ENCODE results near the gene UBE4B.

Gene UBE4B

DNA sequence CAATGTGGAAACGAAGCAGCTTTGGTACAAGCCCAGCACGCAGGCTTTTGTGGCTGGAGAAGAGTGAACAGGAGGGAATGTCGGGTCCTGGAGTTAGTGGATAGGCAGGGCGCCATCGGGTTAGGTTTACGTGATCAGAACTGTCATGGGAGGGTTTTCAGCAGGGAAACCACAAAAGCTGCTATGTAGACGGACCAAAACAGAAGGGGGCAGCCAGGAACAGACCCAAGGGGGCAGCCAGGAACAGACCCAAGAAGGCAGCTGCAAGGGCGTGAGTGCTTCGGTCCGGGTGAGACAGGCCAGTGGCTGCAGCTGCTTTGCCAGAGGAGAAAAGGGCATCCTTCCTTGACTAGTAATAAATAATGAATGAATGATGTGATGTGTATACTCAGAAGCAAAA lies 100.1 kb downstream of the UBE4B start:
- Mint-ChIP-seq H3K9me3 (no peaks in the 10 kb centered on the region), H3K4me3 (no peak overlapping the region), H3K4me1 (no peaks in the 10 kb centered on the region), H3K27me3 (no peaks in the 10 kb centered on the region), H3K27ac (no peak overlapping the region), H3K36me3 (peaks cover 27% of the 10 kb centered on the region)
- CTCF ChIA-PET = no interaction called here
- DNase-seq = no peak

DNA sequence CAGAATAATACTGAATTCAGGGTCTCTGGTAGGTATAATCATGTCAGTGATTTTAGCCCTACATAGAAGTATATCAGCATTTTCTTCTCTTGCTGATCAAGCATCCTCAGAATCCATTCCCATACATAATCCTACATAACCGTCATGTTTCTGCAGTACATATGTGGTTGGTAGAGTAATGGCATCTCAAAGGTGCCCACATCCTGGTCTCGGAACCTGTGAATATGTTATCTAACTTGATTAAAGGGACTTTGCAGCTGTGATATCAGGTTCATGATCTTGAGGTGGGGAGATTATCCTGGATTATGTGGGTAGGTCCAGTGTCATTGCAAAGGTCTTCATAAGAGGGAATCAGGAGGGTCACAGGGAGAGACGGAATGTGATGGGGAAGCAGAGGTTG lies 108.2 kb downstream of the UBE4B start:
- no peak for DNase-seq
- H3K4me3 Mint-ChIP-seq = no peak overlapping the region
- H3K27ac Mint-ChIP-seq = no peak overlapping the region
- H3K4me1 Mint-ChIP-seq = no peaks in the 10 kb centered on the region
- peaks cover 17% of the 10 kb centered on the region for H3K36me3 Mint-ChIP-seq
- CTCF ChIA-PET = interaction anchor here (0.8 kb wide), 1 partner anchor 12 kb away, joined by 3 read pairs; no protein-coding TSS in a partner anchor
- H3K27me3 Mint-ChIP-seq = no peaks in the 10 kb centered on the region
- H3K9me3 Mint-ChIP-seq = no peaks in the 10 kb centered on the region

DNA sequence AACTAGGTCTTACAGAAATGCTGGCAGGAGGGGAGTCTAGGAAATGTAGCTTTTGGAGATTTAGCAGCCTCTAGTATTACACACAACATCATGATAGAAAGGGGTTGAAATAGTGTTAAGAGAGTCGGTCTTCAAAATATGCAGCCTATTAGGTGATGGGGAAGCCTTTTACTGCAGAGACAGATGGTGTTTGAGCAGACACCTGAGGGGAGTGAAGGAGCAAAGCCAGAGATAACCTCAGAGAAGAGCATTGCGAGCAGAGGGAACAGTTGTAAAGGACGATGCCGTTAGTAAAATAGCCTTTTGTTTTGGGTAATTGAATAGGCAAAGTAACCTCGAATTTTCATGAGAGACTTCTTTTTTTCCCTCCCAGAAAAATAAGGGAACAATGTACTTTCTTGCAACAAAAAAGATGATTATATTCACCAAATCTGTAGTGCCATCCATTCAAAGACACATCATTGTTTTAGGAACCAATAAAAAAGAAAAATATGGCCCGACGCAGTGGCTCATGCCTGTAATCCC lies 111.3 kb downstream of the UBE4B start:
- no peaks in the 10 kb centered on the region for H3K9me3 Mint-ChIP-seq
- H3K4me3 Mint-ChIP-seq = no peak overlapping the region
- no peak overlapping the region for H3K27ac Mint-ChIP-seq
- DNase-seq = no peak
- no peaks in the 10 kb centered on the region for H3K27me3 Mint-ChIP-seq
- no peaks in the 10 kb centered on the region for H3K4me1 Mint-ChIP-seq
- CTCF ChIA-PET = no interaction called here
- H3K36me3 Mint-ChIP-seq = peaks cover 14% of the 10 kb centered on the region

DNA sequence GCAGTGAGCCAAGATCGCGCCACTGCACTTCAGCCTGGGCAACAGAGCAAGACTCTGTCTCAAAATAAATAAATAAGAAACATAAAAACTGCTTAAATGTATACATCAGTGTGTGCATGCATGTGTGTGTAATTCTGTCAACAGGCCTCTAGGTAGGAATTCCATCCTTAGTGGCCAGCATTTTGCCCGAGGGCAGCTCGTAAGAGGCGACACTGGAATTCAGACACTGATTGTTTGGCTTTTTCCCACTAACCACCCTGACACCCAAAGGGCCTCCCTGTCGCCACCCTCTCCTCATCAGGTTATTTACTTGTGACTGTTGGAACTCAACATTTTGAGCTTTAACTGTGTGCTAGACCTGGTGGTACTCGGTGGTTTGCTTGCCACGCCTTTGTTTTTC lies 113.6 kb downstream of the UBE4B start:
- Mint-ChIP-seq H3K27me3 (no peaks in the 10 kb centered on the region), H3K36me3 (peaks cover 13% of the 10 kb centered on the region), H3K4me3 (no peak overlapping the region), H3K4me1 (no peaks in the 10 kb centered on the region), H3K27ac (no peak overlapping the region), H3K9me3 (no peaks in the 10 kb centered on the region)
- DNase-seq = no peak
- CTCF ChIA-PET = interaction anchor here (0.9 kb wide), 1 partner anchor 71 kb away, joined by 4 read pairs; no protein-coding TSS in a partner anchor

DNA sequence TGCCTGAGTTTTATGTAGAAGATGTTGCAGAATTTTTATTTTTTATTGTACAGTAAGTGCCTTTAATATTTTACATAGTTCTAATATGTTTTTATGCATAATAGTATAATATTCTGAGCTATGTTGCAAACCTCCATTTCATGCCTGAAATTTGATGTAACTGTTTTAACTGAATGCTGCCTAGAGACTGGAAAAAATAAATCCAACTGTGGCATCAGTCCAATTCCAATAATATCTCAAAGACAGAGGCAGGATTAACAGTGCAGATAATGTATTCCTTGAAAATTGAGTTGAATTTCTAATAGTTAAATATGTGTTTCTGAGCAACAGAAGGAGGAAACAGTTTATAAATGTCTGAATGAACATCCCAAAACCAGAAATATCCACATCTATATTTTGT lies 116.5 kb downstream of the UBE4B start:
- no peak for DNase-seq

DNA sequence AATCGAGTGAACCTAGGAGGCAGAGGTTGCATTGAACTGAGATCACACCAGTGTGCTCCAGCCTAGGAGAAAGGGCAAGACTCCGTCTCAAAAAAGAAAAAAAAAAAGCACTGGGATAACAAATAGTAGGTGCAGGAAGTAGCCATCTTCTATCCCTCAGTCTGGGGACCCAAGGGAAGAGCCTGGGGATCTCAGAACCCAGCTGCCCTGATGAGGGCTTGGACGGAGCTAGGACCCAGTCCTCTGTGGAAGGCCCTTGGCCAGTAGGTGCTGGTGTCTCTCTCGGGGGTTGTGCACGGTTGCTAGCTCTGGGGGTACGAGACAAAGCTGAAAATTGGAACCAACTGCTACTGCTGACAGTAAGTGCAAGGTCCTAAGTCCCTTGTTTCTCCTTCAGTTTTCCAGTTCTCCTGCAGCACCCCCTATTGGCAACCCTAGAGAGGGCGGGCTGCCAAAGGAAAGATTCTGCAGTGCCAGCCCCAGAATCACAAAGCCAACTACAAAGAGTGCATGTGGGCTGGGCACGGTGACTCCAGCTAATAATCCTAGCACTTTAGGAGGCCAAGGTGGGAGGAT lies 120.0 kb downstream of the UBE4B start:
- Mint-ChIP-seq H3K9me3 (no peaks in the 10 kb centered on the region), H3K4me1 (no peaks in the 10 kb centered on the region), H3K27me3 (no peaks in the 10 kb centered on the region), H3K27ac (no peak overlapping the region), H3K36me3 (peaks cover 6% of the 10 kb centered on the region), H3K4me3 (no peak overlapping the region)
- peak; percentile 59 for DNase-seq
- CTCF ChIA-PET = interaction anchor here (0.7 to 2.0 kb wide), 4 partner anchors 11 to 240 kb away, joined by 3 to 14 read pairs (median 4); no protein-coding TSS in a partner anchor

More for the DNA sequence above, 116.5 kb downstream of the UBE4B start:
- H3K27me3 Mint-ChIP-seq = no peaks in the 10 kb centered on the region
- H3K27ac Mint-ChIP-seq = no peak overlapping the region
- no peaks in the 10 kb centered on the region for H3K4me1 Mint-ChIP-seq
- CTCF ChIA-PET = no interaction called here
- H3K9me3 Mint-ChIP-seq = no peaks in the 10 kb centered on the region
- peaks cover 10% of the 10 kb centered on the region for H3K36me3 Mint-ChIP-seq
- H3K4me3 Mint-ChIP-seq = no peak overlapping the region

DNA sequence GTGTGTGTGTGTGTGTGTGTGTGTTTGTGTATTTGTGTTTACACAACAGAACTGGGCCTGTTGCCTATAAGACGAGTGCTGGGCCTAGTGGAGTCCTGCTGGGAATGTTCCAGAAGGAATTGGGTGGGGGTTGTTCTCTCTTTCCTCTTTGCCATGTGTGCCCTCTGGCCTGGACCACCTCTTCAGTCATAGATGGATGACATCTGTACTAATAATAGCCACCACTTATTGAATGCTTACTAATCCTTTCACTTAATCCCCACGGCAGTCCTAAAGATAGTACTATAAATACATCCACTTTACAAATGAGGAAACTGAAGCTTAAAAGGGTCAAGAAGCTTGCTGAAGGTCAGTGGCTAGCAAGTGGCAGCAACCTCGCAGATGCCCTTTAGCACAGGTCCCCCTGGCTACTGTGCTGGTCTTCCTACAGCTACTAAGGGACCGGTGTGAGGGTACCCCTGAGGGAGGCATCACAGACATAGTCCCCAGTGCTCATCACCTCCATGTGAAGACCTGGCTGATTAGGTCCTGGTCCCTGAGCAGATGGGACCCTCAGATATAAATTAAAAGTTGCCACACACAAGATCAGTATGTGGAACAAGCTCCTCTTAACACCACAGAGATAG lies 122.4 kb downstream of the UBE4B start:
- CTCF ChIA-PET = interaction anchor here (1.2 to 1.4 kb wide), 2 partner anchors 205 to 277 kb away, joined by 3 to 5 read pairs; no protein-coding TSS in a partner anchor
- no peak overlapping the region for H3K27ac Mint-ChIP-seq
- H3K4me3 Mint-ChIP-seq = no peak overlapping the region
- H3K36me3 Mint-ChIP-seq = peaks cover 8% of the 10 kb centered on the region
- H3K4me1 Mint-ChIP-seq = no peaks in the 10 kb centered on the region
- H3K9me3 Mint-ChIP-seq = no peaks in the 10 kb centered on the region
- DNase-seq = no peak
- no peaks in the 10 kb centered on the region for H3K27me3 Mint-ChIP-seq

DNA sequence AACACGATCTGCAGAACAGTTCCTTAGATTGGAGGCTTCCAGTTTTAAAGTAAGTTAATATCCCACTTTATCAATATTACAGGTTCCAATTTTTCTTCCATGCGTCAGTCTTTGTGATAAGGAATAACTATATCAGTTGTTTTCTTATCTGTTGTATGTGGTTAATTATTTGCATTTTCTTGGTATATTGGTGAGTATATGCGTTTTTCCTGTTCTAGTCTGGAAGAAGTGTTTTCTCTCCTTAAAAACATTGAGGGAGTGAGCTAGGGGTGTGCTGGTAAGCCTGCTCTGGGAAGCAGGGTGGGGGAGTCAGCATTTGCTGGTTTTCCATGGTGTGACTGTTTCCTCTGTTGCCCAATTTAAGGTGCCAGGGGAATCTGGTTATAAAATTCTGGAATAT lies 127.4 kb downstream of the UBE4B start:
- CTCF ChIA-PET = no interaction called here

DNA sequence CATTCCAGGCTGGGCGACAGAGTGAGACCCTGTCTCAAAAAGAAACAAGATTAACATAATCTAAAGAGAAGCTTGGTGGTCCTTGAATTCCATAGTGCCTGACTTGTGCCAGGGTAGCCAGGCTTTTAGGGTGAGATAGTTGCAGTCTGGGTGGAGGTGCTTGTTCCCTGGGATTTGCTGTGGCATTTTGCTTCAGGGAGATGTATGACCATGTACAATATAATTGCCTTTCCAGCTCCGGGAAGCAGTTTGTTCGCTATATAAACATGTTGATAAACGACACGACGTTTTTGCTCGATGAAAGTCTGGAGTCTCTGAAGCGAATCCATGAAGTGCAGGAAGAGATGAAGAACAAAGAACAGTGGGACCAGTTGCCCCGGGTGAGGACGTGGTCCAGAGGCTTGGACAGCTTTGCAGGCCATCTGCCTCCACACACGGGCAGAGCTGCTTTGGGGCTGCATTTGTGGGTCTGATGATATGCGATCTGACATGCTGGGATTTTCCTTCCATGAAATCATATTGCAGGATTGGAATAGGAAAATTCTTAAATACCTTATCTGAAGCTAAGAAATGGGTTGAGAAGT lies 128.2 kb downstream of the UBE4B start:
- CTCF ChIA-PET = no interaction called here
- no peaks in the 10 kb centered on the region for H3K9me3 Mint-ChIP-seq
- no peak overlapping the region for H3K27ac Mint-ChIP-seq
- no peaks in the 10 kb centered on the region for H3K4me1 Mint-ChIP-seq
- H3K4me3 Mint-ChIP-seq = no peak overlapping the region
- no peaks in the 10 kb centered on the region for H3K27me3 Mint-ChIP-seq
- peaks cover 21% of the 10 kb centered on the region for H3K36me3 Mint-ChIP-seq
- no peak for DNase-seq

More for the DNA sequence above, 127.4 kb downstream of the UBE4B start:
- no peak overlapping the region for H3K27ac Mint-ChIP-seq
- no peak overlapping the region for H3K4me3 Mint-ChIP-seq
- no peaks in the 10 kb centered on the region for H3K4me1 Mint-ChIP-seq
- no peak for DNase-seq
- H3K9me3 Mint-ChIP-seq = no peaks in the 10 kb centered on the region
- no peaks in the 10 kb centered on the region for H3K27me3 Mint-ChIP-seq
- H3K36me3 Mint-ChIP-seq = peaks cover 15% of the 10 kb centered on the region

DNA sequence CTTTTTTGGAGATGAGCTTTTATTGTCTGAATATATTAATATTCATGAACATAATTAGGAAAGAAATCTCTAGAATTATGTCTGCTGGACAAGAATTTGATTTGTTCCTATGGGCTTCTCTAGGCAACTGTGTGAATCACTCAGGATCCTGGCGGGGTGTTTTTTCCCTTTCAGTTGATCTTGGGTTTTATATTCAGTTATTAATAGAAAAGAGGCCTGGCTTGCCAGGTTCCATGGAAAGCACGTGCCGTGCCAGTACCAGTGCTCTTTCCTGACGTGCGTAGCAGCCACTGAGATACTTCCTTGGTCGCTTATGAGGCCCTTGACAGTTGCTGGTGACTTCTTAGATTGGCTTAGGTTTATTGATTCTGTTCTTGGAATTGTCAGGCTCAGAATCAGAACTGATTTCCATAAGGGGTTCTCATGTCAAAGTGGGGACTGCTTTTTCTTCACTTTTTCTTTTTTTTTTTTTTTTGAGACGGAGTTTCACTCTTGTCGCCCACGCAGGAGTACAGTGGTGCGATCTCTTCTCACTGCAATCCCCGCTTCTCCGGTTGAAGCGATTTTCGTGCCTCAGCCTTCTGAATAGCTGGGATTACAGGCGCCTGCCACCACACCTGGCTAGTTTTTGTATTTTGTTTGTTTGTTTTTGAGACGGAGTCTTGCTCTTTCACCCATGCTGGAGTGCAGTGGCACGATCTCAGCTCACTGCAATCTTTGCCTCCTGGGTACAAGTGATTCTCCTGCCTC lies 129.0 kb downstream of the UBE4B start:
- no peak overlapping the region for H3K4me3 Mint-ChIP-seq
- DNase-seq = no peak
- no peaks in the 10 kb centered on the region for H3K9me3 Mint-ChIP-seq
- H3K4me1 Mint-ChIP-seq = no peaks in the 10 kb centered on the region
- H3K27me3 Mint-ChIP-seq = no peaks in the 10 kb centered on the region
- peaks cover 24% of the 10 kb centered on the region for H3K36me3 Mint-ChIP-seq
- CTCF ChIA-PET = no interaction called here
- H3K27ac Mint-ChIP-seq = no peak overlapping the region

DNA sequence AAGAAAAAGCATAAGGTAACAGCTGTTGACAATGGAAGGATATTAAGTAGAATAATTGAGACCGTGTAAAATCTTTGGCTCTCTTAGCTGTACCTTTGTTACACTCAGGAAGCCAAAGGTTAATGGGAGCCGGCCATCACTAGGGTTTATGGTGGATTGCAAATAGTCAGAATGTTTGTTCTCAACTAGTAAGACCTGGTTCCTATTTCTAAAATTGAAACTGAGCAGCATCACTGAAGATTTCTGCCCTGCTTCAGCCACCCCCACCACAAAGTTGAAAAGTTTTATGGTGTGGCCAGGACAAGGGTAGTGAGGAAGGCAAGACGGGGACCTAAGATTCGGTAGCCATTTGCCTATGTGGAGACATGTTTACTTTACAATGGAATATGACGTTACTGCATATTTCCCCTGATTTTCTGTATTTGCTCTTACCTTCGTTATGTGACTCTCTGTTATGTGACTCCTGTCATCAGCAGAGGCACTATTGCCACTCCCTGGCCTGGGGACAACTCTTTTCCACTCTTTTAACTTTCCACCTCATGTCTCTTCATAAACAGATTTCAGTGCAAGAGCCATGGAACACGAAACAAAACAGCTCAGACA lies 136.3 kb downstream of the UBE4B start:
- no peak overlapping the region for H3K4me3 Mint-ChIP-seq
- CTCF ChIA-PET = interaction anchor here (1.3 to 1.5 kb wide), 2 partner anchors 40 to 219 kb away, joined by 3 to 4 read pairs; no protein-coding TSS in a partner anchor
- no peak for DNase-seq
- H3K36me3 Mint-ChIP-seq = peaks cover 60% of the 10 kb centered on the region
- peaks cover 54% of the 10 kb centered on the region for H3K4me1 Mint-ChIP-seq
- H3K27ac Mint-ChIP-seq = peak overlapping the region; percentile 96
- no peaks in the 10 kb centered on the region for H3K9me3 Mint-ChIP-seq
- H3K27me3 Mint-ChIP-seq = no peaks in the 10 kb centered on the region

DNA sequence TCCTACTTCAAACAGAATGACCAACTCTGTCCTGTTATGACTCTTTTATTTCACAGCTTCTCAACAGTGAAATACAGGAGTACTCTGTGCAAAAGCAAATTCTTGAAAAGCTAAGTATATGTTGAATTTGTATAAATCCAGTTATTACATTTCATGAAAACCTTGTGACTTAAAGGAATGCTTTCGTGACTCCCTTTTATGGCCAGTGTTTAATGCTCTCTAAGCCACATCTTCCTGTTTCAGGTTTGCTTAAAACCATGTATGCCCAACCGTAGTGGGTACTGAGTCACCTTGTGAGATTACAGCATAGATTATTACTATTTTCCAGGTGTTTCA lies 137.4 kb downstream of the UBE4B start:
- no peaks in the 10 kb centered on the region for H3K9me3 Mint-ChIP-seq
- peak overlapping the region; percentile 96 for H3K27ac Mint-ChIP-seq
- peak; percentile 30 for DNase-seq
- H3K27me3 Mint-ChIP-seq = no peaks in the 10 kb centered on the region
- peaks cover 58% of the 10 kb centered on the region for H3K36me3 Mint-ChIP-seq
- H3K4me3 Mint-ChIP-seq = peak overlapping the region; percentile 61
- peaks cover 60% of the 10 kb centered on the region for H3K4me1 Mint-ChIP-seq
- CTCF ChIA-PET = interaction anchor here (0.6 to 1.3 kb wide), 4 partner anchors 22 to 220 kb away, joined by 3 to 4 read pairs (median 3); partner anchors contain the start of gene KIF1B

DNA sequence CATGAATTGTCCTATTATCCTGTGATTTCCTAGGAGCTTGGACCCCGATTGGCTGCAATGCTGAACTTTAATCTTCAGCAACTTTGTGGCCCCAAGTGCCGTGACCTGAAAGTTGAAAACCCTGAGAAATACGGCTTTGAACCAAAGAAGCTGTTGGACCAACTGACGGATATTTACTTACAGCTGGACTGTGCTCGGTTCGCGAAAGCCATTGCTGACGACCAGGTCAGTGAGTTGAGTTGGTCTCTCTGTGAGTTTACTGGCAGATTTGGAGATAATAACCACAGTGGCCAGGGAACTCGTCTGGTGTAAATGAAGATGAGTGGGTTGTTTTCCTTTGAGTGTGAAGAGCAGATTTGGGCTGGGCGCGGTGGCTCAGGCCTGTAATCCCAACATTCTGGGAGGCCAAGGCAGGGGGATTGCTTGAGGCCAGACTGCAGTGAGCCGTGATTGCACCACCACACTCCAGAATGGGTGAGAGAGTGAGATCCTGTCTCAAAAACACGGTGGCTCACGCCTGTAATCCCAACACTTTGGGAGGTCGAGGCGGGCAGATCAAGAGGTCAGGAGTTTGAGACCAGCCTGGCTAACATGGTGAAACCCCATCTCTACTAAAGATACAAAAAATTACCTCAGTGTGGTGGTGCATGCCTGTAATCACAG lies 138.5 kb downstream of the UBE4B start:
- CTCF ChIA-PET = interaction anchor here (0.9 kb wide), 1 partner anchor 39 kb away, joined by 3 read pairs; the partner anchor contains the start of gene KIF1B
- Mint-ChIP-seq H3K36me3 (peaks cover 55% of the 10 kb centered on the region), H3K4me3 (peak overlapping the region; percentile 16)

More for the DNA sequence above, 138.5 kb downstream of the UBE4B start:
- Mint-ChIP-seq H3K27ac (peak overlapping the region; percentile 83), H3K9me3 (no peaks in the 10 kb centered on the region), H3K27me3 (no peaks in the 10 kb centered on the region), H3K4me1 (peaks cover 62% of the 10 kb centered on the region)
- DNase-seq = no peak
